Measurements from ENCODE around the gene CASQ1.

CASQ1 gene

DNA sequence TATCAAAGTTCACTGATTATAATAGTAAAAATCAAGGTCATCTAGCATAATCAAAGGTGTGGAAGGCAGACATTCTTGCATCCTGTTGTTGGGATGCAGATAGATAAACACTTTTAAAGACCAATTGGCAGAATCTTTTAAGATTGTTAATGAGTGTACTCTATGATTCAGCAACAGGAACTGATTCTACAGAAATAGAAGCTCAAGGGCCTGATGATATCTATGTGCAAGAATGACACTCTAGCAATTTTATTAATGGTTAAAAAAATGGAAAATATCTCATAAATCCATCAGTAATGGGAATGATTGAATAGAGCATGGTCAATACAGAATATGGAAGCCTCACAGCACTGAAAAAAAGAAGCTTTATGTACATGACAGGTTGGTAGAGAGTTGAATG, 41.1 kb upstream of the CASQ1 start:
- Histone ChIP-seq H3K4me1 (ENCODE audit: control insufficient read depth, insufficient read depth, low read length) (no peaks in the 10 kb centered on the region), H3K4me3 (ENCODE audit: low read depth, low read length) (no peak overlapping the region), H3K36me3 (ENCODE audit: control insufficient read depth in 2 of 2, insufficient read depth in 1 of 2, low read length in 2 of 2) (no peaks in the 10 kb centered on the region), H3K9me3 (ENCODE audit: control insufficient read depth, insufficient read depth, low read depth, low read length) (no peaks in the 10 kb centered on the region), H3K27ac (ENCODE audit: extremely low read depth, low read depth, low read length) (no peak overlapping the region)
- CTCF ChIA-PET: interaction anchor here (0.7 to 0.9 kb wide), 2 partner anchors 25 to 72 kb away, joined by 4 to 6 read pairs; no protein-coding TSS in a partner anchor
- POLR2A ChIA-PET: no interaction called here
- no peak for TF ChIP-seq TSHZ1 (tag by site-specific recombination; IDR thresholded peaks at IDR 0.05; ENCODE audit: borderline replicate concordance)
- no peak for TF ChIP-seq ZNF274 (IDR thresholded peaks at IDR 0.05; ENCODE audit: low read length)
- TF ChIP-seq ZNF274 (tag by site-specific recombination; IDR thresholded peaks at IDR 0.05; ENCODE audit: borderline replicate concordance): no peak
- TF ChIP-seq ZNF677 (tag by site-specific recombination; IDR thresholded peaks at IDR 0.05): no peak
- TF ChIP-seq, protein P1, sequence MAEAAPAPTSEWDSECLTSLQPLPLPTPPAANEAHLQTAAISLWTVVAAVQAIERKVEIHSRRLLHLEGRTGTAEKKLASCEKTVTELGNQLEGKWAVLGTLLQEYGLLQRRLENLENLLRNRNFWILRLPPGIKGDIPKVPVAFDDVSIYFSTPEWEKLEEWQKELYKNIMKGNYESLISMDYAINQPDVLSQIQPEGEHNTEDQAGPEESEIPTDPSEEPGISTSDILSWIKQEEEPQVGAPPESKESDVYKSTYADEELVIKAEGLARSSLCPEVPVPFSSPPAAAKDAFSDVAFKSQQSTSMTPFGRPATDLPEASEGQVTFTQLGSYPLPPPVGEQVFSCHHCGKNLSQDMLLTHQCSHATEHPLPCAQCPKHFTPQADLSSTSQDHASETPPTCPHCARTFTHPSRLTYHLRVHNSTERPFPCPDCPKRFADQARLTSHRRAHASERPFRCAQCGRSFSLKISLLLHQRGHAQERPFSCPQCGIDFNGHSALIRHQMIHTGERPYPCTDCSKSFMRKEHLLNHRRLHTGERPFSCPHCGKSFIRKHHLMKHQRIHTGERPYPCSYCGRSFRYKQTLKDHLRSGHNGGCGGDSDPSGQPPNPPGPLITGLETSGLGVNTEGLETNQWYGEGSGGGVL (tag by site-specific recombination; IDR thresholded peaks at IDR 0.05): no peak
- no peak for TF ChIP-seq ZNF394 (tag by site-specific recombination; IDR thresholded peaks at IDR 0.05; ENCODE audit: borderline replicate concordance)
- TF ChIP-seq ZNF302 (tag by site-specific recombination; IDR thresholded peaks at IDR 0.05; ENCODE audit: low read depth): no peak
- no peak for TF ChIP-seq PRDM10 (tag by site-specific recombination; IDR thresholded peaks at IDR 0.05)

GRCh38 chr1:160149716-160150115, 40.7 kb upstream of the CASQ1 start:
- POLR2A ChIA-PET: no interaction called here
- no peak overlapping the region for H3K27ac ChIP-seq (ENCODE audit: extremely low read depth, low read depth, low read length)

More at GRCh38 chr1:160149716-160150115, 40.7 kb upstream of the CASQ1 start:
- TF ChIP-seq ZNF175 (tag by site-specific recombination; IDR thresholded peaks at IDR 0.05) (no peak), ZNF423 (tag by site-specific recombination; IDR thresholded peaks at IDR 0.05) (no peak), MZF1 (tag by site-specific recombination; IDR thresholded peaks at IDR 0.05; ENCODE audit: borderline replicate concordance) (no peak), ZNF707 (tag by site-specific recombination; IDR thresholded peaks at IDR 0.05) (no peak), ZNF112 (tag by site-specific recombination; IDR thresholded peaks at IDR 0.05) (no peak), PRDM6 (tag by site-specific recombination; IDR thresholded peaks at IDR 0.05) (no peak), ZNF621 (tag by site-specific recombination; IDR thresholded peaks at IDR 0.05) (no peak), BCL11B (tag by site-specific recombination; IDR thresholded peaks at IDR 0.05; ENCODE audit: low read depth) (no peak), GLI4 (tag by site-specific recombination; IDR thresholded peaks at IDR 0.05) (no peak), ZNF777 (tag by site-specific recombination; IDR thresholded peaks at IDR 0.05; ENCODE audit: borderline replicate concordance) (no peak), ZNF148 (tag by site-specific recombination; IDR thresholded peaks at IDR 0.05; ENCODE audit: borderline replicate concordance) (no peak), ZXDB (tag by site-specific recombination; IDR thresholded peaks at IDR 0.05) (no peak)
- no peaks in the 10 kb centered on the region for H3K36me3 ChIP-seq (ENCODE audit: control insufficient read depth in 2 of 2, insufficient read depth in 1 of 2, low read length in 2 of 2)
- CTCF ChIA-PET: interaction anchor here (0.9 to 1.2 kb wide), 2 partner anchors 26 to 49 kb away, joined by 6 read pairs; no protein-coding TSS in a partner anchor
- H3K4me3 ChIP-seq (ENCODE audit: low read depth, low read length): no peak overlapping the region
- no peaks in the 10 kb centered on the region for H3K4me1 ChIP-seq (ENCODE audit: control insufficient read depth, insufficient read depth, low read length)
- H3K9me3 ChIP-seq (ENCODE audit: control insufficient read depth, insufficient read depth, low read depth, low read length): no peaks in the 10 kb centered on the region

Data from HEK293 (cell line).